ENCODE measurements around the gene ADAMTS17. TPM values are rescaled to one million over a fixed set of nuclear protein-coding genes. Genes with fewer than 3 reads are reported as not detected.
A peak's percentile ranks its signal among the peaks of the same experiment; 100 is the strongest.

Gene ADAMTS17
- polyA plus RNA-seq, 2 of the 4 experiments (the other 2 are of a cell fraction) = 0.05 TPM; not detected in 1

DNA sequence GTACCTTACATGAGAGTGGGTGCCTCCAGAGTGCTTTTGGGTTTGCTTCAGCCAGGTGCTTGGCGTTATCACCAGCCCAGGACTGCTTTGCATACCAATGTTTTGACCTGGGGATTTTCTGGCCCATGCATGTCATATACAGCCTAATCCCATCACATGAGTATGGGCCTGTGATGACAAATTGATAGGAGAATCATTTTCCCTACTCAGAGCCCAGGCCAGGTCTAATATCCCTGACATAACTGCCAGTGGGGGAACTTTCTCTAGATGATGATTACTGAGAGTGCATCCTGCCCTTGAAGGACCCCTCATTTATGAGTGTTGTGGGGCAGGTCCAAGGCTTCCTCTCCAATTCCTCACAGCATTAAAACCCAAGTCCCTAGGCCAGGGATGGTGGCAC is 411.1 kb downstream of the ADAMTS17 start:
- DNase-seq (ENCODE audit: low read depth in 1 of 2, low spot score in 1 of 2) (no peak), FAIRE-seq (no peak), ATAC-seq (no peak)
- 15% methylated on average over 1 of the region's 1 CpG for WGBS (ENCODE audit: missing lambda C conversion rate)
- ChIA-PET CTCF (interaction anchor here (1.5 to 3.6 kb wide), 3 partner anchors 419 to 453 kb away, joined by 6 to 25 read pairs (median 18); no protein-coding TSS in a partner anchor), POLR2A (no interaction called here)
- TF ChIP-seq, protein P1, sequence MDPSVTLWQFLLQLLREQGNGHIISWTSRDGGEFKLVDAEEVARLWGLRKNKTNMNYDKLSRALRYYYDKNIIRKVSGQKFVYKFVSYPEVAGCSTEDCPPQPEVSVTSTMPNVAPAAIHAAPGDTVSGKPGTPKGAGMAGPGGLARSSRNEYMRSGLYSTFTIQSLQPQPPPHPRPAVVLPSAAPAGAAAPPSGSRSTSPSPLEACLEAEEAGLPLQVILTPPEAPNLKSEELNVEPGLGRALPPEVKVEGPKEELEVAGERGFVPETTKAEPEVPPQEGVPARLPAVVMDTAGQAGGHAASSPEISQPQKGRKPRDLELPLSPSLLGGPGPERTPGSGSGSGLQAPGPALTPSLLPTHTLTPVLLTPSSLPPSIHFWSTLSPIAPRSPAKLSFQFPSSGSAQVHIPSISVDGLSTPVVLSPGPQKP (IDR thresholded peaks at IDR 0.05; ENCODE audit: low read depth, low read length) = no peak
- TF ChIP-seq, protein P2, sequence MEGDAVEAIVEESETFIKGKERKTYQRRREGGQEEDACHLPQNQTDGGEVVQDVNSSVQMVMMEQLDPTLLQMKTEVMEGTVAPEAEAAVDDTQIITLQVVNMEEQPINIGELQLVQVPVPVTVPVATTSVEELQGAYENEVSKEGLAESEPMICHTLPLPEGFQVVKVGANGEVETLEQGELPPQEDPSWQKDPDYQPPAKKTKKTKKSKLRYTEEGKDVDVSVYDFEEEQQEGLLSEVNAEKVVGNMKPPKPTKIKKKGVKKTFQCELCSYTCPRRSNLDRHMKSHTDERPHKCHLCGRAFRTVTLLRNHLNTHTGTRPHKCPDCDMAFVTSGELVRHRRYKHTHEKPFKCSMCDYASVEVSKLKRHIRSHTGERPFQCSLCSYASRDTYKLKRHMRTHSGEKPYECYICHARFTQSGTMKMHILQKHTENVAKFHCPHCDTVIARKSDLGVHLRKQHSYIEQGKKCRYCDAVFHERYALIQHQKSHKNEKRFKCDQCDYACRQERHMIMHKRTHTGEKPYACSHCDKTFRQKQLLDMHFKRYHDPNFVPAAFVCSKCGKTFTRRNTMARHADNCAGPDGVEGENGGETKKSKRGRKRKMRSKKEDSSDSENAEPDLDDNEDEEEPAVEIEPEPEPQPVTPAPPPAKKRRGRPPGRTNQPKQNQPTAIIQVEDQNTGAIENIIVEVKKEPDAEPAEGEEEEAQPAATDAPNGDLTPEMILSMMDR (IDR thresholded peaks at IDR 0.05) = no peak
- TF ChIP-seq, protein P3, sequence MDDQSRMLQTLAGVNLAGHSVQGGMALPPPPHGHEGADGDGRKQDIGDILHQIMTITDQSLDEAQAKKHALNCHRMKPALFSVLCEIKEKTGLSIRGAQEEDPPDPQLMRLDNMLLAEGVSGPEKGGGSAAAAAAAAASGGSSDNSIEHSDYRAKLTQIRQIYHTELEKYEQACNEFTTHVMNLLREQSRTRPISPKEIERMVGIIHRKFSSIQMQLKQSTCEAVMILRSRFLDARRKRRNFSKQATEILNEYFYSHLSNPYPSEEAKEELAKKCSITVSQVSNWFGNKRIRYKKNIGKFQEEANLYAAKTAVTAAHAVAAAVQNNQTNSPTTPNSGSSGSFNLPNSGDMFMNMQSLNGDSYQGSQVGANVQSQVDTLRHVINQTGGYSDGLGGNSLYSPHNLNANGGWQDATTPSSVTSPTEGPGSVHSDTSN (IDR thresholded peaks at IDR 0.05) = no peak
- TF ChIP-seq MAZ (IDR thresholded peaks at IDR 0.05; ENCODE audit: borderline replicate concordance, low read depth, low read length) = no peak
- no peak for TF ChIP-seq ESRRA (IDR thresholded peaks at IDR 0.05; ENCODE audit: borderline replicate concordance, low read length)
- TF ChIP-seq, protein P4, sequence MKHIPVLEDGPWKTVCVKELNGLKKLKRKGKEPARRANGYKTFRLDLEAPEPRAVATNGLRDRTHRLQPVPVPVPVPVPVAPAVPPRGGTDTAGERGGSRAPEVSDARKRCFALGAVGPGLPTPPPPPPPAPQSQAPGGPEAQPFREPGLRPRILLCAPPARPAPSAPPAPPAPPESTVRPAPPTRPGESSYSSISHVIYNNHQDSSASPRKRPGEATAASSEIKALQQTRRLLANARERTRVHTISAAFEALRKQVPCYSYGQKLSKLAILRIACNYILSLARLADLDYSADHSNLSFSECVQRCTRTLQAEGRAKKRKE (CRISPR knock-in tag; IDR thresholded peaks at IDR 0.05; ENCODE audit: low read depth) = no peak
- no peak for TF ChIP-seq BHLHE40 (IDR thresholded peaks at IDR 0.05; ENCODE audit: low read depth, low read length)
- TF ChIP-seq, protein P5, sequence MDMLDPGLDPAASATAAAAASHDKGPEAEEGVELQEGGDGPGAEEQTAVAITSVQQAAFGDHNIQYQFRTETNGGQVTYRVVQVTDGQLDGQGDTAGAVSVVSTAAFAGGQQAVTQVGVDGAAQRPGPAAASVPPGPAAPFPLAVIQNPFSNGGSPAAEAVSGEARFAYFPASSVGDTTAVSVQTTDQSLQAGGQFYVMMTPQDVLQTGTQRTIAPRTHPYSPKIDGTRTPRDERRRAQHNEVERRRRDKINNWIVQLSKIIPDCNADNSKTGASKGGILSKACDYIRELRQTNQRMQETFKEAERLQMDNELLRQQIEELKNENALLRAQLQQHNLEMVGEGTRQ (IDR thresholded peaks at IDR 0.05) = no peak
- TF ChIP-seq EHF (CRISPR knock-in tag; IDR thresholded peaks at IDR 0.05) = no peak
- Histone ChIP-seq H3K27ac (no peak overlapping the region), H3K4me2 (no peak overlapping the region), H3K9me3 (no peaks in the 10 kb centered on the region), H3K4me3 (no peak overlapping the region), H3K4me1 (peaks cover 6% of the 10 kb centered on the region; the same call in 2 of the 3 replicates)

DNA sequence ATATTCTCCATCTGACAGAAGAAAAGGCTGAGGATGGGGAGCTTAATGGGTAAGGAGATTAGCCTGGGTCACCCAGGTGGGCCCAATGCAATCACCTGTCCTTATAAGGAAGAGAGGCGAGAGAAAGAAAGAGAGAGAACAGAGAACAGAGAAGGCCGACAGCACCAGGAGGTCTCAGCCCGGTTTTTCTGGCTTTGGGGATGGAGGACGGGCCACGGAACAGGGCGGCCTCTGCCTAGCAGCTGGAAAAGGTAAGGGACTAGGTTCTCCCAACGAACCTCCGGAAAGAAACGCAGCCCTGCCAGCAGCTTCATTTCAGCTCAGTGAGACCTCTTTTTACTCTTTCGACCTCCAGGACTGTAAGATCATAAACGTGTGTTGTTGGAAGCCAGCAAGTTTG is 412.5 kb downstream of the ADAMTS17 start:
- ATAC-seq = no peak
- no peak for TF ChIP-seq SREBF2 (IDR thresholded peaks at IDR 0.05)
- TF ChIP-seq, protein P6, sequence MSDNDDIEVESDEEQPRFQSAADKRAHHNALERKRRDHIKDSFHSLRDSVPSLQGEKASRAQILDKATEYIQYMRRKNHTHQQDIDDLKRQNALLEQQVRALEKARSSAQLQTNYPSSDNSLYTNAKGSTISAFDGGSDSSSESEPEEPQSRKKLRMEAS (IDR thresholded peaks at IDR 0.05) = no peak
- no peak for TF ChIP-seq TP53 (CRISPR knock-in tag; IDR thresholded peaks at IDR 0.05)
- no peak for TF ChIP-seq RARB (CRISPR knock-in tag; IDR thresholded peaks at IDR 0.05)
- TF ChIP-seq, protein P4 (CRISPR knock-in tag; IDR thresholded peaks at IDR 0.05; ENCODE audit: low read depth) = no peak
- TF ChIP-seq ZSCAN20 (CRISPR knock-in tag; IDR thresholded peaks at IDR 0.05) = no peak
- TF ChIP-seq CHD2 (IDR thresholded peaks at IDR 0.05; ENCODE audit: low read length, partially characterized antibody) = no peak
- H3K27ac ChIP-seq = no peak overlapping the region
- 78% methylated on average over 11 of the region's 11 CpGs for WGBS (ENCODE audit: missing lambda C conversion rate)
- peaks cover 6% of the 10 kb centered on the region; the same call in 2 of the 3 replicates for H3K4me1 ChIP-seq
- DNase-seq (ENCODE audit: low read depth in 1 of 2, low spot score in 1 of 2) = no peak
- no peak for FAIRE-seq
- peak overlapping the region; percentile 83 for H3K4me2 ChIP-seq
- H3K4me3 ChIP-seq = peak overlapping the region; percentile 45
- no peaks in the 10 kb centered on the region for H3K9me3 ChIP-seq
- CTCF ChIA-PET = interaction anchor here (0.9 to 3.6 kb wide), 15 partner anchors 11 to 454 kb away, joined by 3 to 25 read pairs (median 5); partner anchors contain the start of gene ADAMTS17
- POLR2A ChIA-PET = no interaction called here

Data from A549 (cell line).